Gastroesophageal sphincter (tissue), 4 donors: Measurements from ENCODE around the gene ZNF35. TPM values are rescaled to one million over a fixed set of nuclear protein-coding genes. Genes with fewer than 3 reads are reported as not detected.

Source experiments
- ATAC-seq: fragments of 150-250 bp; one replicate; pipeline ENCODE4 v1.9.1; 2016; ENCODE audit warnings: mild to moderate bottlenecking, moderate library complexity
- H3K27ac ChIP-seq, 4 donors: fragments of 200-600 bp; sonication (generic) in 3 of 4; 1 replicate in 3 of 4; 2 replicates in 1 of 4; pipeline ENCODE4 v1.5.1; 2016 to 2019
- H3K27me3 ChIP-seq: fragments of 200-600 bp; sonication (generic); one replicate; pipeline ENCODE4 v1.5.1; 2019
- H3K36me3 ChIP-seq, 2 donors: fragments of 200-600 bp; sonication (generic); one replicate each; pipeline ENCODE4 v1.5.1; 2019; ENCODE audit warnings: control low read depth in 1 of 2
- H3K4me1 ChIP-seq, 3 donors: fragments of 200-600 bp; sonication (generic); 1 replicate in 2 of 3; 2 replicates in 1 of 3; pipeline ENCODE4 v1.5.1; 2016 to 2019; ENCODE audit warnings: control low read depth in 2 of 3
- H3K4me3 ChIP-seq, 2 donors: fragments of 200-600 bp; sonication (generic); one replicate each; pipeline ENCODE4 v1.5.1; 2019; ENCODE audit warnings: mild to moderate bottlenecking in 1 of 2, moderate library complexity in 1 of 2
- H3K9me3 ChIP-seq, 3 donors: fragments of 200-600 bp; sonication (generic); one replicate each; pipeline ENCODE4 v1.5.1; 2017 to 2019; ENCODE audit warnings: control low read depth in 2 of 3
- EP300 ChIP-seq: sonication (generic); formaldehyde crosslinking; IDR thresholded peaks from one replicate; pipeline ENCODE4 v1.6.1; 2017; ENCODE audit warnings: antibody characterized with exemption, mild to moderate bottlenecking
- POLR2A ChIP-seq, 2 donors: fragments of 450-650 bp; IDR thresholded peaks; one replicate each; pipeline ENCODE4 v1.6.1; 2017; ENCODE audit warnings: antibody characterized with exemption in 2 of 2, mild to moderate bottlenecking in 2 of 2, moderate library complexity in 1 of 2
- POLR2AphosphoS5 ChIP-seq: sonication (generic); formaldehyde crosslinking; IDR thresholded peaks from one replicate; pipeline ENCODE4 v1.6.1; 2017; ENCODE audit warnings: antibody characterized with exemption
- WGBS, 2 donors: methylation state at CpG; one replicate each; pipeline ENCODE4 v1.1.5; 2018; ENCODE audit warnings: low coverage in 1 of 2; 5-methylcytosine and 5-hydroxymethylcytosine counted together
- total RNA-seq, 4 donors: library from RNA; depleted of rRNA; stranded (reverse); fragments of >200 nt; gene quantifications; one replicate each; pipeline ENCODE4 v1.1.0, GENCODE V29; 2016
- TF ChIP-seq, protein P1 (sequence below), 4 experiments: fragments of 200-600 bp in 2 of 4; fragments of 450-650 bp in 2 of 4; sonication (generic) in 1 of 4; IDR thresholded peaks; one replicate each; pipeline ENCODE4 v1.5.1; 2017 to 2019; ENCODE audit warnings: antibody characterized with exemption in 4 of 4, mild to moderate bottlenecking in 2 of 4, moderate library complexity in 2 of 4

ZNF35 gene
- total RNA-seq, 4 donors from 2014 or later: 9.1 to 27.6 (median 13.1) TPM

DNA sequence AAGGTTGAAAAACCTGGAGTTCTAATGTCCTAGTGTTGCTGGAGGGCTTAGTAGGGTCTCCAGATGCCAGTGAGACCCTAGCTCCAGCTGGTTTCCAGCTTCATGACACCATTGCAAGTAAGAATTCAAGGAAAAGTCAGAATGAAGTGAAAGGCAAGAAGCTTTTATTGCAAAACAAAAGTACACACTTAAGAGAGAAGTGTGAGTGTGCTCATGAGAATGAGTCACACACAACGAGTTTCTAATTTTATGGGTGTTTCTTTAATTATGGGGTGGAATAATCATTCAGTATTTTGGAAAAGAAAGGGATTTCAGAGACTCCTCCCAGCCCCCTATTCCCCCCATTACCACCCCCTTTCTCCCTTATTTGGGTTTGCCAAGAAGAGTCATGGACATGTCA, 39.4 kb downstream of the ZNF35 start:
- H3K4me1 ChIP-seq: peaks cover 0 to 16% (median 3%) of the 10 kb centered on the region in 3 donors
- H3K4me3 ChIP-seq: no peak overlapping the region
- H3K36me3 ChIP-seq: peaks cover 0 to 8% of the 10 kb centered on the region in 2 donors
- peaks cover 40% of the 10 kb centered on the region for H3K27me3 ChIP-seq
- ATAC-seq: no peak
- WGBS, 2 donors: 33 to 56% methylated on average over 1 of the region's 1 CpG
- no peak overlapping the region for H3K27ac ChIP-seq
- H3K9me3 ChIP-seq: peaks cover 0 to 14% (median 0%) of the 10 kb centered on the region in 3 donors
- TF ChIP-seq, protein P1, sequence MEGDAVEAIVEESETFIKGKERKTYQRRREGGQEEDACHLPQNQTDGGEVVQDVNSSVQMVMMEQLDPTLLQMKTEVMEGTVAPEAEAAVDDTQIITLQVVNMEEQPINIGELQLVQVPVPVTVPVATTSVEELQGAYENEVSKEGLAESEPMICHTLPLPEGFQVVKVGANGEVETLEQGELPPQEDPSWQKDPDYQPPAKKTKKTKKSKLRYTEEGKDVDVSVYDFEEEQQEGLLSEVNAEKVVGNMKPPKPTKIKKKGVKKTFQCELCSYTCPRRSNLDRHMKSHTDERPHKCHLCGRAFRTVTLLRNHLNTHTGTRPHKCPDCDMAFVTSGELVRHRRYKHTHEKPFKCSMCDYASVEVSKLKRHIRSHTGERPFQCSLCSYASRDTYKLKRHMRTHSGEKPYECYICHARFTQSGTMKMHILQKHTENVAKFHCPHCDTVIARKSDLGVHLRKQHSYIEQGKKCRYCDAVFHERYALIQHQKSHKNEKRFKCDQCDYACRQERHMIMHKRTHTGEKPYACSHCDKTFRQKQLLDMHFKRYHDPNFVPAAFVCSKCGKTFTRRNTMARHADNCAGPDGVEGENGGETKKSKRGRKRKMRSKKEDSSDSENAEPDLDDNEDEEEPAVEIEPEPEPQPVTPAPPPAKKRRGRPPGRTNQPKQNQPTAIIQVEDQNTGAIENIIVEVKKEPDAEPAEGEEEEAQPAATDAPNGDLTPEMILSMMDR (IDR thresholded peaks at IDR 0.05): no peak
- TF ChIP-seq POLR2A (IDR thresholded peaks at IDR 0.05) (no peak), EP300 (no peak), POLR2AphosphoS5 (no peak)

Other genes with a start within 250 kb of the ZNF35 start
- 10 to 100 TPM in 3 of 4 donors, 1 to 10 TPM in 1; 8.9 to 15.2 (median 12.6) TPM for gene ZNF445, start 171.1 kb upstream of the ZNF35 start, total RNA-seq
- 1 to 10 TPM; 3.5 to 6.1 (median 5.0) TPM for gene ZKSCAN7, start 93.5 kb upstream of the ZNF35 start, total RNA-seq
- gene ZNF660, start 63.8 kb upstream of the ZNF35 start, total RNA-seq: 1 to 10 TPM in 3 of 4 donors, under 1 TPM in 1; 0.82 to 5.0 (median 3.5) TPM
- 10 to 100 TPM; 17.5 to 37.8 (median 22.9) TPM for gene ZNF197, start 23.7 kb upstream of the ZNF35 start, total RNA-seq
- gene ZNF502, start 63.9 kb downstream of the ZNF35 start, total RNA-seq: 1 to 10 TPM; 5.0 to 10.0 (median 5.5) TPM
- 10 to 100 TPM in 1 of 4 donors, 1 to 10 TPM in 3; 7.0 to 16.3 (median 9.0) TPM for gene ZNF501, start 80.9 kb downstream of the ZNF35 start, total RNA-seq
- 10 to 100 TPM; 27.7 to 41.5 (median 36.5) TPM for gene KIAA1143, start 112.9 kb downstream of the ZNF35 start, total RNA-seq
- 1 to 10 TPM in 1 of 4 donors, under 1 TPM in 3; 0.13 to 2.4 (median 0.51) TPM for gene KIF15, start 113.1 kb downstream of the ZNF35 start, total RNA-seq
- gene TMEM42, start 213.2 kb downstream of the ZNF35 start, total RNA-seq: 10 to 100 TPM in 2 of 4 donors, 1 to 10 TPM in 2; 7.0 to 14.9 (median 9.0) TPM
- not detected for gene TGM4, start 225.9 kb downstream of the ZNF35 start, total RNA-seq